HG03354 (cell line): Measurements from ENCODE around the gene SMCO1.
"Not testable (repeated sequence)": the region's sequence is repeated elsewhere in the genome, so short reads cannot be mapped to it uniquely, and the experiment has no call there.

Experiments used
- ATAC-seq: cut with Tn5 transposase; IDR thresholded peaks from one replicate; pipeline ENCODE4 v1.9.1; 2021; ENCODE audit warnings: mild to moderate bottlenecking; ENCODE audit not compliant: unreplicated experiment, poor library complexity, severe bottlenecking

SMCO1 gene

GRCh38 chr3:196499061-196499460 is 16.1 kb downstream of the SMCO1 start:
- no peak for ATAC-seq

GRCh38 chr3:196498297-196498696 is 16.8 kb downstream of the SMCO1 start:
- no peak for ATAC-seq

GRCh38 chr3:196496183-196496582 is 19.0 kb downstream of the SMCO1 start:
- ATAC-seq: no peak

- ATAC-seq: no peak
These were observed 21.9 kb downstream of the SMCO1 start for GRCh38 chr3:196493292-196493691.

- no peak for ATAC-seq
These were observed 23.1 kb downstream of the SMCO1 start for GRCh38 chr3:196492080-196492479.

GRCh38 chr3:196489747-196490146 is 25.4 kb downstream of the SMCO1 start:
- no peak for ATAC-seq

GRCh38 chr3:196486263-196486662 is 28.9 kb downstream of the SMCO1 start:
- no peak for ATAC-seq

- ATAC-seq: no peak
These were observed 37.5 kb downstream of the SMCO1 start for GRCh38 chr3:196477678-196478077.

GRCh38 chr3:196472286-196472685 is 42.9 kb downstream of the SMCO1 start:
- no peak for ATAC-seq

- ATAC-seq: no peak
These were observed 43.6 kb downstream of the SMCO1 start for GRCh38 chr3:196471551-196471950.

- not testable (repeated sequence) for ATAC-seq
These were observed 45.0 kb downstream of the SMCO1 start for GRCh38 chr3:196470182-196470581.

GRCh38 chr3:196463804-196464203 is 51.3 kb downstream of the SMCO1 start:
- no peak for ATAC-seq

- no peak for ATAC-seq
These were observed 51.7 kb downstream of the SMCO1 start for GRCh38 chr3:196463478-196463756.

GRCh38 chr3:196462680-196463477 is 52.3 kb downstream of the SMCO1 start:
- not testable (repeated sequence) for ATAC-seq

GRCh38 chr3:196458063-196458462 is 57.1 kb downstream of the SMCO1 start:
- no peak for ATAC-seq

- not testable (repeated sequence) for ATAC-seq
These were observed 57.7 kb downstream of the SMCO1 start for GRCh38 chr3:196457470-196457869.
